WTC11 (cell line): ENCODE results near the gene CTIF. TPM values are rescaled to one million over a fixed set of nuclear protein-coding genes. Genes with fewer than 3 reads are reported as not detected.

Experiments used
- ATAC-seq: fragments of 200-7000 bp; cut with Tn5 transposase; 2 replicates; pipeline ENCODE4 v1.10.0; 2021; ENCODE audit warnings: mild to moderate bottlenecking, moderate library complexity
- CTCF ChIA-PET: fragments of 300-600 bp; sonication (Branson Sonifier 250); formaldehyde crosslinking; loops from one replicate; lab custom pipeline; 2021; ENCODE audit warnings: antibody characterized with exemption; lab: Charles Lee
- POLR2A ChIA-PET: fragments of 350-600 bp; sonication (Branson Sonifier 250); formaldehyde crosslinking; loops from one replicate; lab custom pipeline; 2021; ENCODE audit warnings: antibody characterized with exemption; lab: Charles Lee
- DNase-seq: peaks from one replicate; pipeline ENCODE4 v3.0.0; 2021; ENCODE audit warnings: low spot score
- H3K27ac Mint-ChIP-seq: 2 replicates; pipeline ENCODE4 v1.8.0; 2021; ENCODE audit warnings: mixed read lengths
- H3K27me3 Mint-ChIP-seq: 2 replicates; pipeline ENCODE4 v1.8.0; 2021; ENCODE audit warnings: low read depth, mild to moderate bottlenecking, moderate library complexity, mixed read lengths
- H3K36me3 Mint-ChIP-seq: 2 replicates; pipeline ENCODE4 v1.8.0; 2021; ENCODE audit warnings: mixed read lengths
- H3K4me1 Mint-ChIP-seq: 2 replicates; pipeline ENCODE4 v1.8.0; 2022; ENCODE audit warnings: mixed read lengths
- H3K4me3 Mint-ChIP-seq: 2 replicates; pipeline ENCODE4 v1.8.0; 2021; ENCODE audit warnings: mild to moderate bottlenecking, moderate library complexity, mixed read lengths
- H3K9me3 Mint-ChIP-seq: 2 replicates; pipeline ENCODE4 v1.8.0; 2021; ENCODE audit warnings: mixed read lengths
- CREM ChIP-seq: sonication (generic); formaldehyde crosslinking; IDR thresholded peaks from 2 replicates; pipeline ENCODE4 v1.8.1; 2022; ENCODE audit warnings: mild to moderate bottlenecking, missing genetic modification reagents, moderate library complexity
- FOXK1 ChIP-seq: sonication (generic); formaldehyde crosslinking; IDR thresholded peaks from 2 replicates; pipeline ENCODE4 v1.8.0; 2022; ENCODE audit warnings: mild to moderate bottlenecking, moderate library complexity, missing genetic modification reagents
- HMGA2 ChIP-seq: fragments of 250-450 bp; sonication (Bioruptor Pico); IDR thresholded peaks from 2 replicates; pipeline ENCODE4 v1.4.0; 2021; ENCODE audit warnings: mild to moderate bottlenecking, moderate library complexity
- IRF2 ChIP-seq: sonication (generic); formaldehyde crosslinking; IDR thresholded peaks from 2 replicates; pipeline ENCODE4 v1.8.0; 2022; ENCODE audit warnings: low read depth, missing genetic modification reagents, borderline replicate concordance
- KAT7 ChIP-seq: sonication (generic); formaldehyde crosslinking; IDR thresholded peaks from 2 replicates; pipeline ENCODE4 v1.8.1; 2023; ENCODE audit warnings: missing genetic modification reagents, mild to moderate bottlenecking, borderline replicate concordance
- MXD4 ChIP-seq: fragments of 250-450 bp; sonication (Bioruptor Pico); IDR thresholded peaks from 2 replicates; pipeline ENCODE4 v1.8.0; 2021; ENCODE audit warnings: mild to moderate bottlenecking, moderate library complexity, borderline replicate concordance
- NFYB ChIP-seq: sonication (generic); formaldehyde crosslinking; conservative IDR thresholded peaks from 2 replicates; pipeline ENCODE4 v1.8.0; 2022; ENCODE audit warnings: low read depth, missing genetic modification reagents
- ZNF396 ChIP-seq: fragments of 250-450 bp; sonication (Bioruptor Pico); IDR thresholded peaks from 2 replicates; pipeline ENCODE4 v1.8.0; 2021; ENCODE audit warnings: mild to moderate bottlenecking, moderate library complexity, borderline replicate concordance
- ZNF671 ChIP-seq: fragments of 250-450 bp; sonication (Bioruptor Pico); IDR thresholded peaks from 2 replicates; pipeline ENCODE4 v1.8.0; 2021; ENCODE audit warnings: mild to moderate bottlenecking
- total RNA-seq: library from RNA; stranded (reverse); gene quantifications from 3 replicates; pipeline ENCODE4 v1.2.3, GENCODE V29; 2021
- TF ChIP-seq, protein P1 (sequence below): sonication (generic); formaldehyde crosslinking; IDR thresholded peaks from 2 replicates; pipeline ENCODE4 v1.8.1; 2023; ENCODE audit warnings: mild to moderate bottlenecking, moderate library complexity, missing genetic modification reagents
- TF ChIP-seq, protein P2 (sequence below): sonication (generic); formaldehyde crosslinking; IDR thresholded peaks from 2 replicates; pipeline ENCODE4 v1.8.0; 2023; ENCODE audit warnings: mild to moderate bottlenecking, missing genetic modification reagents
- TF ChIP-seq, protein P3 (sequence below): sonication (generic); formaldehyde crosslinking; IDR thresholded peaks from 2 replicates; pipeline ENCODE4 v1.8.0; 2023; ENCODE audit warnings: missing genetic modification reagents, mild to moderate bottlenecking, borderline replicate concordance
- TF ChIP-seq, protein P4 (sequence below): sonication (generic); formaldehyde crosslinking; IDR thresholded peaks from 2 replicates; pipeline ENCODE4 v1.8.0; 2022; ENCODE audit warnings: missing genetic modification reagents
- TF ChIP-seq, protein P5 (sequence below): sonication (generic); formaldehyde crosslinking; IDR thresholded peaks from 2 replicates; pipeline ENCODE4 v1.8.1; 2023; ENCODE audit warnings: mild to moderate bottlenecking, missing genetic modification reagents, moderate library complexity
- TF ChIP-seq, protein P6 (sequence below): sonication (generic); formaldehyde crosslinking; IDR thresholded peaks from 2 replicates; pipeline ENCODE4 v1.8.0; 2022; ENCODE audit warnings: mild to moderate bottlenecking, missing genetic modification reagents
- TF ChIP-seq, protein P7 (sequence below): fragments of 250-450 bp; sonication (Bioruptor Pico); conservative IDR thresholded peaks from 2 replicates; pipeline ENCODE4 v1.9.0; 2021; ENCODE audit warnings: mild to moderate bottlenecking

Gene CTIF
- total RNA-seq, 1 experiment from 2014 or later: 28.5 TPM

DNA sequence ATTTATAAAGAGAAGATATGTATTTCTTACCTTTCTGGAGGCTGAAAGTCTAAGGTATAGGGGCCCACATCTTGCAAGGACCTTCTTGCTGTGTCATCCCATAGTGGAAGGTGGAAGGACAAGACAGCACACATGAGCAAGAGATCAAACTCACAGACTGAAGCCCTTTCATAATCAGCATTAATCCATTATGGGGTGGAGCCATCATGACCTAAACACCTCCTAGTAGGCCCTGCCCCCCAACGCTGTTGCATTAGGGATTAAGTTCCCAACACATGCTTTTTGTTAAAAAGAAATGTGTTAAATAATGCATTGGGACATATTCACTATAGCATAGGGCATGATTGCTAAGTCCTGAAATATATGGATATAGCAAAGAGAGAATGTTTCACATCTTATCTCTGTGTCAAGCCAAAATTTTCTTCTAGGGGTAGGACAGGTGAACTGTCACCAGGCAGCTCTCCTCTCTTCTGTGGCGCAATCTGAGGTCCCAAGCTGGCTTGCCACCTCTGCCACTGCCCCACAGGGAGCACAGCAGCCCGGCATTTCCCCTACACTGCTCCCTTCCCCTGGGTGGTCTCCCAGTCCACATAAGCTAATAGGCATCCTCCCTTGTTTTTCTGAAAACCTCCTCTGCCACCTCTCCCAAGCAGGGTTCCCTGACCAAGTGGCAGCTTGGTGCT is 8.3 kb upstream of the CTIF start:
- Mint-ChIP-seq H3K27me3 (peaks cover 2% of the 10 kb centered on the region), H3K36me3 (no peaks in the 10 kb centered on the region), H3K4me1 (peaks cover 15% of the 10 kb centered on the region), H3K27ac (no peak overlapping the region), H3K4me3 (no peak overlapping the region), H3K9me3 (no peaks in the 10 kb centered on the region)
- TF ChIP-seq, protein P1, sequence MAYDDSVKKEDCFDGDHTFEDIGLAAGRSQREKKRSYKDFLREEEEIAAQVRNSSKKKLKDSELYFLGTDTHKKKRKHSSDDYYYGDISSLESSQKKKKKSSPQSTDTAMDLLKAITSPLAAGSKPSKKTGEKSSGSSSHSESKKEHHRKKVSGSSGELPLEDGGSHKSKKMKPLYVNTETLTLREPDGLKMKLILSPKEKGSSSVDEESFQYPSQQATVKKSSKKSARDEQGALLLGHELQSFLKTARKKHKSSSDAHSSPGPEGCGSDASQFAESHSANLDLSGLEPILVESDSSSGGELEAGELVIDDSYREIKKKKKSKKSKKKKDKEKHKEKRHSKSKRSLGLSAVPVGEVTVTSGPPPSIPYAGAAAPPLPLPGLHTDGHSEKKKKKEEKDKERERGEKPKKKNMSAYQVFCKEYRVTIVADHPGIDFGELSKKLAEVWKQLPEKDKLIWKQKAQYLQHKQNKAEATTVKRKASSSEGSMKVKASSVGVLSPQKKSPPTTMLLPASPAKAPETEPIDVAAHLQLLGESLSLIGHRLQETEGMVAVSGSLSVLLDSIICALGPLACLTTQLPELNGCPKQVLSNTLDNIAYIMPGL: no peak
- TF ChIP-seq, protein P2, sequence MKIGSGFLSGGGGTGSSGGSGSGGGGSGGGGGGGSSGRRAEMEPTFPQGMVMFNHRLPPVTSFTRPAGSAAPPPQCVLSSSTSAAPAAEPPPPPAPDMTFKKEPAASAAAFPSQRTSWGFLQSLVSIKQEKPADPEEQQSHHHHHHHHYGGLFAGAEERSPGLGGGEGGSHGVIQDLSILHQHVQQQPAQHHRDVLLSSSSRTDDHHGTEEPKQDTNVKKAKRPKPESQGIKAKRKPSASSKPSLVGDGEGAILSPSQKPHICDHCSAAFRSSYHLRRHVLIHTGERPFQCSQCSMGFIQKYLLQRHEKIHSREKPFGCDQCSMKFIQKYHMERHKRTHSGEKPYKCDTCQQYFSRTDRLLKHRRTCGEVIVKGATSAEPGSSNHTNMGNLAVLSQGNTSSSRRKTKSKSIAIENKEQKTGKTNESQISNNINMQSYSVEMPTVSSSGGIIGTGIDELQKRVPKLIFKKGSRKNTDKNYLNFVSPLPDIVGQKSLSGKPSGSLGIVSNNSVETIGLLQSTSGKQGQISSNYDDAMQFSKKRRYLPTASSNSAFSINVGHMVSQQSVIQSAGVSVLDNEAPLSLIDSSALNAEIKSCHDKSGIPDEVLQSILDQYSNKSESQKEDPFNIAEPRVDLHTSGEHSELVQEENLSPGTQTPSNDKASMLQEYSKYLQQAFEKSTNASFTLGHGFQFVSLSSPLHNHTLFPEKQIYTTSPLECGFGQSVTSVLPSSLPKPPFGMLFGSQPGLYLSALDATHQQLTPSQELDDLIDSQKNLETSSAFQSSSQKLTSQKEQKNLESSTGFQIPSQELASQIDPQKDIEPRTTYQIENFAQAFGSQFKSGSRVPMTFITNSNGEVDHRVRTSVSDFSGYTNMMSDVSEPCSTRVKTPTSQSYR: no peak
- TF ChIP-seq, protein P3, sequence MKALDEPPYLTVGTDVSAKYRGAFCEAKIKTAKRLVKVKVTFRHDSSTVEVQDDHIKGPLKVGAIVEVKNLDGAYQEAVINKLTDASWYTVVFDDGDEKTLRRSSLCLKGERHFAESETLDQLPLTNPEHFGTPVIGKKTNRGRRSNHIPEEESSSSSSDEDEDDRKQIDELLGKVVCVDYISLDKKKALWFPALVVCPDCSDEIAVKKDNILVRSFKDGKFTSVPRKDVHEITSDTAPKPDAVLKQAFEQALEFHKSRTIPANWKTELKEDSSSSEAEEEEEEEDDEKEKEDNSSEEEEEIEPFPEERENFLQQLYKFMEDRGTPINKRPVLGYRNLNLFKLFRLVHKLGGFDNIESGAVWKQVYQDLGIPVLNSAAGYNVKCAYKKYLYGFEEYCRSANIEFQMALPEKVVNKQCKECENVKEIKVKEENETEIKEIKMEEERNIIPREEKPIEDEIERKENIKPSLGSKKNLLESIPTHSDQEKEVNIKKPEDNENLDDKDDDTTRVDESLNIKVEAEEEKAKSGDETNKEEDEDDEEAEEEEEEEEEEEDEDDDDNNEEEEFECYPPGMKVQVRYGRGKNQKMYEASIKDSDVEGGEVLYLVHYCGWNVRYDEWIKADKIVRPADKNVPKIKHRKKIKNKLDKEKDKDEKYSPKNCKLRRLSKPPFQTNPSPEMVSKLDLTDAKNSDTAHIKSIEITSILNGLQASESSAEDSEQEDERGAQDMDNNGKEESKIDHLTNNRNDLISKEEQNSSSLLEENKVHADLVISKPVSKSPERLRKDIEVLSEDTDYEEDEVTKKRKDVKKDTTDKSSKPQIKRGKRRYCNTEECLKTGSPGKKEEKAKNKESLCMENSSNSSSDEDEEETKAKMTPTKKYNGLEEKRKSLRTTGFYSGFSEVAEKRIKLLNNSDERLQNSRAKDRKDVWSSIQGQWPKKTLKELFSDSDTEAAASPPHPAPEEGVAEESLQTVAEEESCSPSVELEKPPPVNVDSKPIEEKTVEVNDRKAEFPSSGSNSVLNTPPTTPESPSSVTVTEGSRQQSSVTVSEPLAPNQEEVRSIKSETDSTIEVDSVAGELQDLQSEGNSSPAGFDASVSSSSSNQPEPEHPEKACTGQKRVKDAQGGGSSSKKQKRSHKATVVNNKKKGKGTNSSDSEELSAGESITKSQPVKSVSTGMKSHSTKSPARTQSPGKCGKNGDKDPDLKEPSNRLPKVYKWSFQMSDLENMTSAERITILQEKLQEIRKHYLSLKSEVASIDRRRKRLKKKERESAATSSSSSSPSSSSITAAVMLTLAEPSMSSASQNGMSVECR: no peak
- TF ChIP-seq ZNF671: no peak
- TF ChIP-seq, protein P4, sequence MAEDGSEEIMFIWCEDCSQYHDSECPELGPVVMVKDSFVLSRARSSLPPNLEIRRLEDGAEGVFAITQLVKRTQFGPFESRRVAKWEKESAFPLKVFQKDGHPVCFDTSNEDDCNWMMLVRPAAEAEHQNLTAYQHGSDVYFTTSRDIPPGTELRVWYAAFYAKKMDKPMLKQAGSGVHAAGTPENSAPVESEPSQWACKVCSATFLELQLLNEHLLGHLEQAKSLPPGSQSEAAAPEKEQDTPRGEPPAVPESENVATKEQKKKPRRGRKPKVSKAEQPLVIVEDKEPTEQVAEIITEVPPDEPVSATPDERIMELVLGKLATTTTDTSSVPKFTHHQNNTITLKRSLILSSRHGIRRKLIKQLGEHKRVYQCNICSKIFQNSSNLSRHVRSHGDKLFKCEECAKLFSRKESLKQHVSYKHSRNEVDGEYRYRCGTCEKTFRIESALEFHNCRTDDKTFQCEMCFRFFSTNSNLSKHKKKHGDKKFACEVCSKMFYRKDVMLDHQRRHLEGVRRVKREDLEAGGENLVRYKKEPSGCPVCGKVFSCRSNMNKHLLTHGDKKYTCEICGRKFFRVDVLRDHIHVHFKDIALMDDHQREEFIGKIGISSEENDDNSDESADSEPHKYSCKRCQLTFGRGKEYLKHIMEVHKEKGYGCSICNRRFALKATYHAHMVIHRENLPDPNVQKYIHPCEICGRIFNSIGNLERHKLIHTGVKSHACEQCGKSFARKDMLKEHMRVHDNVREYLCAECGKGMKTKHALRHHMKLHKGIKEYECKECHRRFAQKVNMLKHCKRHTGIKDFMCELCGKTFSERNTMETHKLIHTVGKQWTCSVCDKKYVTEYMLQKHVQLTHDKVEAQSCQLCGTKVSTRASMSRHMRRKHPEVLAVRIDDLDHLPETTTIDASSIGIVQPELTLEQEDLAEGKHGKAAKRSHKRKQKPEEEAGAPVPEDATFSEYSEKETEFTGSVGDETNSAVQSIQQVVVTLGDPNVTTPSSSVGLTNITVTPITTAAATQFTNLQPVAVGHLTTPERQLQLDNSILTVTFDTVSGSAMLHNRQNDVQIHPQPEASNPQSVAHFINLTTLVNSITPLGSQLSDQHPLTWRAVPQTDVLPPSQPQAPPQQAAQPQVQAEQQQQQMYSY (CRISPR knock-in tag): no peak
- DNase-seq: no peak
- peak; percentile 22 for ATAC-seq
- ChIA-PET CTCF (interaction anchor here (0.6 to 1.0 kb wide), 2 partner anchors 31 to 75 kb away, joined by 3 to 4 read pairs; no protein-coding TSS in a partner anchor), POLR2A (no interaction called here)

DNA sequence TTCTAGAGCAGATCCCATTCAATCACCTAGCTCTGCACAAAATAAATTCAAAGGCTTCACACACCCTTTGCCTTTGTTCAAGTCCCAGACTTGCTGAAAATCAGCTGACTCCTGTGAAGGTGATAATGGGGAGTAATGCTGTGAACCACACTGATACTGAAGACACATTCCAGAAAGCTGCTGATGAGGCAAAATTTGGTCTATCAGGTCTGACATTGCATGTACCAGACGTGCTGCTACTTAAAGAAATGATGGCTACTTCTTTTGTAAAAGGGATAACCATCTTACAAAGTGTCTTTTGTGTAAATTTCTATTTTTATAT is 7.8 kb upstream of the CTIF start:
- CTCF ChIA-PET: interaction anchor here (0.6 to 1.0 kb wide), 3 partner anchors 30 to 74 kb away, joined by 3 to 4 read pairs (median 3); no protein-coding TSS in a partner anchor

More for the DNA sequence above, 7.8 kb upstream of the CTIF start:
- TF ChIP-seq FOXK1 (CRISPR knock-in tag) (no peak), IRF2 (CRISPR knock-in tag) (no peak), ZNF396 (CRISPR knock-in tag) (no peak), MXD4 (CRISPR knock-in tag) (no peak), NFYB (CRISPR knock-in tag) (no peak), CREM (CRISPR knock-in tag) (no peak), HMGA2 (no peak), KAT7 (no peak)
- TF ChIP-seq, protein P5, sequence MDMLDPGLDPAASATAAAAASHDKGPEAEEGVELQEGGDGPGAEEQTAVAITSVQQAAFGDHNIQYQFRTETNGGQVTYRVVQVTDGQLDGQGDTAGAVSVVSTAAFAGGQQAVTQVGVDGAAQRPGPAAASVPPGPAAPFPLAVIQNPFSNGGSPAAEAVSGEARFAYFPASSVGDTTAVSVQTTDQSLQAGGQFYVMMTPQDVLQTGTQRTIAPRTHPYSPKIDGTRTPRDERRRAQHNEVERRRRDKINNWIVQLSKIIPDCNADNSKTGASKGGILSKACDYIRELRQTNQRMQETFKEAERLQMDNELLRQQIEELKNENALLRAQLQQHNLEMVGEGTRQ (CRISPR knock-in tag): no peak
- TF ChIP-seq, protein P6, sequence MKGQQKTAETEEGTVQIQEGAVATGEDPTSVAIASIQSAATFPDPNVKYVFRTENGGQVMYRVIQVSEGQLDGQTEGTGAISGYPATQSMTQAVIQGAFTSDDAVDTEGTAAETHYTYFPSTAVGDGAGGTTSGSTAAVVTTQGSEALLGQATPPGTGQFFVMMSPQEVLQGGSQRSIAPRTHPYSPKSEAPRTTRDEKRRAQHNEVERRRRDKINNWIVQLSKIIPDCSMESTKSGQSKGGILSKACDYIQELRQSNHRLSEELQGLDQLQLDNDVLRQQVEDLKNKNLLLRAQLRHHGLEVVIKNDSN (CRISPR knock-in tag): no peak
- TF ChIP-seq, protein P7, sequence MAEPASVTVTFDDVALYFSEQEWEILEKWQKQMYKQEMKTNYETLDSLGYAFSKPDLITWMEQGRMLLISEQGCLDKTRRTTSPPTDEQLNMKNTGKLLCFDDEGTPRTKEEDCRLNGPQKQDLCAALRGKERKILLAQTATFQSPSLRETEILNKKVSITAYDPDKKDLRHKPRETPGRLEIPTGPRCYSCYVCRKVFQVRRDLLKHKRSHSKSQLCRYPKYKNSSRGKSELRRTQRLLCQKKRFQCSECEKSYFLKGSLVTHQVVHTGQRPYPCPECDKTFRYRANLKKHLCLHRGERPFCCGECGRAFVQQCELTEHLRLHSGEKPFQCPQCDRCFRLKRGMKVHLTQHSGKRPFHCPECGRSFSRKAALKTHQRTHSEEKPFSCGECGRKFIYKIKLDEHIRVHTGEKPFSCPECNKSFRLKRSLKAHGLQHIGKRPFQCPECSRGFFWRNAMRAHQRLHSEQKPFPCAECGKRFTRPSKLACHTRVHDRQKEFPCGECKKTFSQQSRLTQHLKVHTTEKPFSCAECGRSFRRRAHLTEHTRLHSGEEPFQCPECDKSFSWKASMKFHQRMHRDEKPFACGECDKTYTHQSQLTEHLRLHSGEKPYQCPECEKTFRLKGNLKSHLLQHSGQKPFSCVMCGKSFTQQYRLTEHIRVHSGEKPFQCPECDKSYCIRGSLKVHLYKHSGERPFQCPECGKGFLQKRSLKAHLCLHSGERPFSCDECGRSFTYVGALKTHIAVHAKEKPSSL: no peak
- peaks cover 2% of the 10 kb centered on the region for H3K27me3 Mint-ChIP-seq
- H3K27ac Mint-ChIP-seq: no peak overlapping the region
- H3K4me1 Mint-ChIP-seq: peaks cover 15% of the 10 kb centered on the region
- POLR2A ChIA-PET: no interaction called here
- no peak overlapping the region for H3K4me3 Mint-ChIP-seq
- H3K9me3 Mint-ChIP-seq: no peaks in the 10 kb centered on the region
- DNase-seq (no peak), ATAC-seq (no peak)
- H3K36me3 Mint-ChIP-seq: no peaks in the 10 kb centered on the region
